ENCODE data around the gene FOXRED2. TPM values are rescaled to one million over a fixed set of nuclear protein-coding genes. Genes with fewer than 3 reads are reported as not detected.
"Not testable (repeated sequence)": the region's sequence is repeated elsewhere in the genome, so short reads cannot be mapped to it uniquely, and the experiment has no call there.

Gene FOXRED2
- total RNA-seq = 13.5 TPM
- long read RNA-seq, partial matches to known transcripts = 1 of 9 reads
- long read RNA-seq, other reads (novel, unspliced or antisense) = 6 of 9 reads

DNA sequence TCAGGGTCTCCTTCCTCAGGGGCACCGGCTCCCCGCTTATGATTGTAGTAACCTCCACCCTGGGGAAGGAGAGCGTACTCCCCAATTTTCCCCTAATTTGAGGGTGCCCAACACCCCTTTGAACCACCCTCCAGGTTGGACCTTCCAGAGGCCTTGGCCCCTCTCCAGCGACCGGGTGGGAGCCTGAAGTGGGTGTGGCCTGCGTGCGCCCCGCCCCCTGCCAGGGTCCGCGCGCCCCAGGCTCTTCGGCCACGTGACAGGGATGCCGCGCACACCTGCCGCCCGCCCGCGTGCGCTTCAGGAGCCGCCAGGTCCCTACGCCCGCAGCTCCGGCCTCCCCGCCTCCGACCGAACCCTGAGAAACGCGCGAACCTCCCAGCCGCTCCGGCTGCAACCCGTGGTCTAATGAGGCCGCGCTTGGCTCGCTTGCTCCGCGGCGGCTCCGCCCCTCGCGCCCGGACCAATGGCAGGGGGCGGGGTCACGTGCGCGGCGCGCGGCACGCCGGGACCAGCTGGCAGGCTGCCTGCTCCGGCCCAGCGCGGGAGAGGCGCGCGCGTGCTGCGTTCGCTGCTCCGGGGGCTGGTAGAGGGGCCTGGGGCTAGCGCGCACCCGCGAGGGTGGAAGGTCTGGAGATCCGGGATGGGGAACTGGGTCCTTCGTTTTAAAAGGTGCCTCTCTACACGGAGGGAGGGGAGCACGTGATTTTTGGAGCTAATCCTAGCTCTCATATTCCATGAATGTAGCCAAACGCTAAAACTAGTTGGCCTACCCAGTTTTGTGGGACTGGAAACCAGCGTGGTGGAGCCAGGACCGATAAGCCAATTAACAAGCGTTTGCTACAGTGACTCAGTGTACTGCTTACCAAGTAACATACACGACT, at the start of gene FOXRED2:
Gene FOXRED2 (minus strand): TSS at position 404 of the 881 bp plus-strand sequence. CDS start 618 bp downstream, outside the sequence.
- intact Hi-C loops (cut with micrococcal nuclease) = no loop called here

DNA sequence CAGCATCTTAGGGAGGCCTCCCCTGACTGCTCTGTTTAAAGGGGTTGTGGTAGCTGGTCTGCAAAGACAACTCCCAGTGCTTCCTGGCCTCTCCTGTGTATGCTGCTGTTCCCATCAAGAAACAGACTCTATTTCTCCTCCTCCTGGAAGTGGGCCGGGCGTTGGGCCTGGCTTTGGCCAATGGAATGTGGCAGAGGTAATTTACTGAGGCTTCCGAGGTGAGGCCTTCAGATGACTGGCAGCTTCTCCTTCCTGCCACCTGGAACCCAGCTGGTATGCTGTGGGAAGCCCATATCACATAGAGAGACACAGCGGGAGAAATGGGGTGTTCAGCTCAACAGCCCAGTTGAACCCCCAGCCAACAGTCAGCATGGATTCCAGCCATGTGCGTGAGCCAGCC, 47.3 kb upstream of the FOXRED2 start:
- DNase-seq (no peak), ATAC-seq (no peak)
- intact Hi-C loops (cut with micrococcal nuclease) = no loop called here

More for the DNA sequence above, at the start of gene FOXRED2:
- DNase-seq (peak; percentile 96), ATAC-seq (peak; percentile 85)

DNA sequence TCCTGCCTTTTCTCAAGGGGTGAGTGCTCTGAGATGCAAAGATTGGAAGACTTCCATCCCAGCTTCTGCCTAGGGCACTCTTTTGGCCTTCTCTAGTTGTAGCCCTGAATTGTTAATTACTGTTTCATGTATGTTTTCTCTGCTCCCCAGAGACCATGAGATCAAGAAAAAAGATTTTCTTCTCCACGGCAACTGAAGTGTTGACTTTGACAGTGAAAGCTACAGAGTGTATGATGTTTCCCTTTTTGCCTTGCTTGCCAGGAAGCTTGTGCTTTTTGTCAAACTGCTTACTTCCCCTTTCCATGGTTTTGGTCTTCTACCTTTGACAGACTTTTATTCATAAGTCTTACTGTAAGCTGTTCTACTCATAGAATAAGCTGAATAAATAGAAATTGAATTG, 45.4 kb upstream of the FOXRED2 start:
- ATAC-seq (no peak), DNase-seq (no peak)
- intact Hi-C loops (cut with micrococcal nuclease) = no loop called here

DNA sequence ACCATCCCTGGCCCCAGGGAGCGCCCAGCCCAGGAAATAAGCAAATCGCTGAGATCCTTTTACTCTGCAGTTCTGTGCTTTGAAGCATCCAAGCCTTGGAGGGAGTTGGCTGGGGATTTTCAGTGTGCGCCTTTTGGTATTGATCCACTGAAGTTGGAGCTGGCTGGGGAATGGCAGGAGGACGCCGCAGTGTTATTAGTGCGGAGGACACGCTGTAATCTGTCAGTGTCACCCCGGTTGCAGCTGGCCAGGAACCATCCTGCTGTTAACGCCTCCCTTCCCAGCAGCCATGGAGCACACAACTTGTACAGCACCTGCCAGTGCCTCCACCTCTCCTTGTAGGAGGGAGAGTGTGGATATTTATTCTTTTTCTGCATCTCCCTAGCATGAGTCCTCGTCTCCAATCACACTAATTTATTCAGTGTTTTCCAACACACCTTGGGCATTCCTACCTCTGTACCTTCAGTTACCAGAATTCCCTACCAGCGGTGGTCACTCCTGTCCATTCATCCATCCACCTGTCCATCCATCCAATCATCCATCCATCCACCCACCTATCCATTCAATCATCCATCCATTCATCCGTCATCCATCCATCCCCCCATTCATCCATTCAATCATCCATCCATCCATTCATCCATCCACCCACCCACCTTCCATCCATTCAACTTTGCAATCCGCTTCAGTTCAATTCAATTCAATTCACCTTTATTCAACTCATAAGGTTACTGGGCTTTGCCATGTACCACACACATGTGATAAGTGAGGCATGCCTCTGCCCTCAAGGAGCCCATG, 44.1 kb upstream of the FOXRED2 start:
- intact Hi-C loops (cut with micrococcal nuclease) = no loop called here
- DNase-seq (no peak), ATAC-seq (no peak)

DNA sequence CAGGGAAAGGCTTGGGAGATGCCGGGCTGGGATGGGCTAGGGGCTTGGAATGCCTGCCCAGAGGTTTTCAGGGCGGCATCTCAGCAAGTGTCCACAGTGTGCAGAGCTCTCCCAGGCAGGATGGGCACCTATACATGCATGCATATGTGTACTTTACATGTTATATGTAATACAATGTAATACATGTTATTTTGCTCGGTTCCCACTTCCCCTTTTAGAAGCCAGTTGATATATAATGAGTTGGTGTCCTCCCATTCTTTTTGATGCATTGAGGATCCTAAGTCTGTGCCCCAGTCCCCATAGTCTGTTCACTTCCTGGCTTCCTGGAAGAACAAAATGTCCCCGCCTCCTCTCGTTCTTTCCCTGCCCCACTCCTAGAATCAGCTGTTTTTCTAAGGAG, 42.2 kb upstream of the FOXRED2 start:
- DNase-seq (no peak), ATAC-seq (no peak)
- intact Hi-C loops (cut with micrococcal nuclease) = loop anchor here (5.0 kb wide), 1 partner anchor 308 kb away; no protein-coding TSS in a partner anchor

DNA sequence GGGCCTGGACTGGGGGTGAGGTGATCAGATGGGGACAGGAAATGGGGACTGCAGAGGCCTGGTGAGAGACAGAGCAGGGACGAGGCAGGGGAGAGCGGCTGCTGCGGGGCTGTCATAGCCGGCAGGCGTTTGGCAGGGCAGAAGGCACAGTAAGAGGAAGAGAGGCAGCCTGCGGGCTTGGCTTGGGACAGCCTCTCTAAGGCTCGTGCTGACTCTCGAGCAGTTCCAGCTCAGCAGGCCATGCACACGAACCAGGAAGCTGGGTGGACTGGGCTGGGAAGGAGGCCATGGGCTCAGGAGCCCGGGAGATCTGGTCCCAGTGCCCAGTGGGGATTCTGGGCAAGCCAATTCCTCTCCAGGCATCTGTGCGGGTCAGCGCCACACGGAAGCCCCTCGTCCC, 41.8 kb upstream of the FOXRED2 start:
- DNase-seq (peak; percentile 53), ATAC-seq (peak; percentile 38)
- intact Hi-C loops (cut with micrococcal nuclease) = loop anchor here (5.0 kb wide), 1 partner anchor 309 kb away; no protein-coding TSS in a partner anchor

DNA sequence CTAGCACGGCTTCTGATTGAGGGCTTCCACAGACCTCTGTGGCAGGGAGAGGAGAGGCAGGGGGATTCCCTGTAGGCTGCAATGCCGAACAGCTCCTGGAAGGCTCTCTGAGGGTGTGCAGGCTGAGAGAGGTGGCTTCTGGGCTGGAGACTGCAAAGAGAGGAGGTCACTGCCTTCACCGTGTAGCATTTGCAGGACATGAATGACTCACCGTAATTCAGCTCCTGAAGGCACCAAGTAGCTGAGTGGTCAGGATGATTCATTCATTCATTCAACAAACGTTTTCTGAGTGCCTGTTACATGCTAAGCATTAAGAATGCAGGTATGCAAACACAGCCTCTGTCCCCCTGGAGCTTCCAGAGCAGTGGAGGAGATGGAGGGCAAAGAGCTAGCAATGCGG, 40.1 kb upstream of the FOXRED2 start:
- ATAC-seq = no peak

DNA sequence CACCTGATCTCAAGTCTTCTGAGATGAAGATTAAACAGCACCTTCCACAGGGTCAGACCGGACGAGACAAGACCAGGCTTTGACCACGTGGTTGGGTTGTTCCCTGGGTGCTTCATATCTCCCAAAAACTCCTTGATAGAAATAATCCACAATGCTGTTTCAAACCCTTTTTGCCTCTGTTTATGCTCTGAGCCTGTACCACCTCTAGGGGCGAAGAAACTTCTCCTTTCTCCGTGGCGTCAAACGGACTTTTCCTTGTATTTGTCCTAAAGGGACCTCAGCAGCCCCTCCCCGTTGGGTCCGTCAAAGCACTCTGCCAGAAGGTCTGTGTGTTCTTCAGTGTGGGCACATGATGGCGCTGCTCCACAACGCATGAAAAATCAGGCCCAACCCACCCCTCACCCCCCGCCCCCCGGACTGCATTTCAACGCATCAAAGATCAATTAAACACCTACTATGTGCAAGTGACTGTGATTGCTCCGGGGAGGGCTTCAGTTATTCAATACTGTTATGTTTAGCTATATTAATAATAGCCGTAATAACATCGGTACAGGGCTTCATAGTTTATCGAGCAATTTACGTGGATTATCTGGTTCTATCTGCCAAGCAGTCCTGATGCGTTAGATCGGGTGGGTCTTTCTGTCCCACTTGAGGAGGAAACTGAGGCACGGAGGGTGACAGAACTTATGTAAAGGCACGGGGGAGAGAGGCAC, 39.4 kb upstream of the FOXRED2 start:
- intact Hi-C loops (cut with micrococcal nuclease) = loop anchor here (5.0 kb wide), 1 partner anchor 311 kb away; no protein-coding TSS in a partner anchor
- peak; percentile 79 for ATAC-seq
- DNase-seq = peak; percentile 37

More for the DNA sequence above, 40.1 kb upstream of the FOXRED2 start:
- DNase-seq = no peak
- intact Hi-C loops (cut with micrococcal nuclease) = loop anchor here (5.0 kb wide), 1 partner anchor 310 kb away; no protein-coding TSS in a partner anchor

DNA sequence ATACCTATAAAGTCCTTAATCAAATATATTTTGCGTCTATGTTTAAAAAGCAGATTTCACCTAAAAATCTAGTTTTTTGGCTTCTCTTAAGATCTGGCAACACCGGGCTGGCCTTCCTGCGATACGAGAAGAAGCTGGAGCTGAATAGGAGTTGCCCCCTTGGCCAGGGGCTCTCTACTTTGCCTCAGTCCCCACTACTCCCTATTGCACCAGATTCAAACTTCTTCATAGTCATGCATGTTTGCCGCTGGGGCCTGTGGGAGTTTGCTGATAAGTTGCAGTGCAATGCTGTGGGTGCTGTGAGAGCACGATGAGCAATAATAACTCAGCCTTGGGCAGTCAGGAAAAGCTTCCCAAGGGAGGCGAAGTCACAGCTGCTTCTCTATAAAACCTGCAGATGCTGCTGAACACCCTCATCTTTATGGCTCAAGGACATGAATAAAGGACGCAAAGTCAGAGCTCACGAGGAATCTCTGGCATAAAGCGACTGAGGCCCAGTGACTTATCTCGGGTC, 37.3 kb upstream of the FOXRED2 start:
- DNase-seq = no peak
- intact Hi-C loops (cut with micrococcal nuclease) = no loop called here
- no peak for ATAC-seq

DNA sequence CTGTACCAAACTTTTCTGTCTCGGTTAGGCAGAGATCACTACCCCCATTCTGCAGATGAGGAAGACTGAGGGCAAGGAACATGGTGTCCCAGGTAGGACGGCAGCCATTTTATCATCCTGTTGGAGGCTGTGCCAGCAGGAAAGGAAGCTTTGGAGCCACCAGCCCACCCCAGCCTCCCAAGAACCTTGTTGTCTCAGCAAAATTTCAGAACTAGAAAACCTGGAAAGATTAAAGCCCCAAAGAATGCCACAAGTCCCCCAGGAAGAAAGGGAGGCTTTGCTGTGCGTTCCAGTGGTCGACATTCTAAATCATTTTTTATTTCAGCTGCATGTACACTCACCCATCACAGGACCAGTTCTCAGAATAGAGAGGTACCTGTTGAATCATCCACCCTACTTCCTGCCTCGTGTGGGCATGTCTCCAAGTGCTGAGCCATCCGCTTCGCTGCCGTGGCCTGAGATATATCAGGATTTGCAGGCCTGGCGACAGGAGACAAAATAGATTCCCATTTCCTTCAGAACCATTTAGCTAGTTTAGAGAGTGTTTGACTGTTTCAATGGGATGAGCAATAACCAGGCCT, 35.1 kb upstream of the FOXRED2 start:
- DNase-seq (no peak), ATAC-seq (no peak)
- intact Hi-C loops (cut with micrococcal nuclease) = no loop called here

DNA sequence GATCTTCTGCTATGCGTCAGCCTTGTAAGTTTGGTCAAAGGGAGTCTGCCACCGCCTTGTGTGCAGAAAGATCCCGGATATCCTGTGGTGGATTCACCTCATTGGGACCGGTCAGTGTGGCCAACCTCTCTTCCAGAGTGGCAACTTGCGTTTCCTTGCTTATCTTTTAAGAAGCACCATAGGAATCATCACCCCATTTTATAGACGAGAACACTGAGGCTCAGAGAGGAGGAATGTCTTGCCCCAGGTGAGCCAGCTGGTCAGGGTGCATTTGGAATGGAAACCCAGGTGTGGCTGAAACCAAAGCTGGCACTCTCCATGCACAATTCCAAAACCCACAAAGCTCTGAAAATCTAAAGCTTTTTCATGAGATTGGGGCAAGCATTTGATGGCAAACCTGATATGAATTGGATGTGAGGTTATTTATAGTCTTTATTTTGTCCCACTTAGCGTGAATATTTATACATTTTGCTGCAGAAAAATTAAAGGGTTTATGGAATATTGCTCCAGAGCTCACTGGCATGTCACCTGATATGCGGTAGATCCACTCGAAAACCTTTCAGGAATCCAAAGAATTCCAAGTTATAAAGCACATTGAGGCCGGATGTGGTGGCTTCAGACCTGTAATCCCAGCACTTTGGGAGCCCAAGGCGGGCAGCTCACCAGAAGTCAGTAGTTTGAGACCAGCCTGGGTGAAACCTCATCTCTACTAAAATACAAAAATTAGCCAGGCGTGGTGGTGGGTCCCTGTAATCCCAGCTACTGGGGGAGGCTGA, 34.2 kb upstream of the FOXRED2 start:
- intact Hi-C loops (cut with micrococcal nuclease) = no loop called here

DNA sequence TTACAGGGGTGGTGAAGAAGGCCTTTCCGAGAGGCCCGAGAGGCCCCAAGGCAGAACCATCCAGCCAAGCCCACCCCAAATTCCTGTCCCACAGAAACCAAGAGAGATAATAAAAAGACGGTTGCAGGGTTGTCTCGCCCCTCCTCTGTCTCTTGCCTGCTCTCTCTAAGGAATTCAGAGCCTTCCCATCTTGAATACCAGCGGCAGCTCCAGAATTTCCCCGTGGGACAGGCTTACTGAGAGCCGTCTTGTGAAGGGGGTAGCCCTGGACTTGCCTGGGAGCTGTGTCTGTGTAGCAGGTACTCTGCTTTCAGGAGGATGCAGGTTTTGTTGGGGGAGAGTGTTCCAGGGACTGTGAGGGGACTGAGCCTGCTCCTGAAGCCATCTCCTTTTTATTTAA, 31.7 kb upstream of the FOXRED2 start:
- intact Hi-C loops (cut with micrococcal nuclease) = no loop called here
- no peak for ATAC-seq
- no peak for DNase-seq

More for the DNA sequence above, 34.2 kb upstream of the FOXRED2 start:
- ATAC-seq (no peak), DNase-seq (no peak)

DNA sequence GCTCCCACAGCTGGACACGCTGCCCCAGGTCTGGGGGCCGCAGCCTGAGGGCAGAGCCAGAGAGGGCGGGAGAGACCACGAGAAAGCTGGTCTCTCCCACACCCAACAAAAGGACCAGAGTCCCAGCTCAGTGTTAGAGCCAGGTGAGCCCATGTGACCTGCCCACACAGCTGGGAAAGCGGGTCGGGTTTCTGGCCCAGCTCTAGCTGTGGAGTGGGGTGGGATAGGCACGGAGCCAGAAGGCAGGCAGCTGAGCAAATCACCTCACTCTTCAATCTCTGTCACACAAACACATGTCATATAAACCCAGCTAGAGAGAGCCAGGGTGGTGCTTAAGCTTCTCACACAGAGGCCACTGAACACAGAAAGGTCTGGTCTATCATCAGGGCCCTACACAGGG, 29.9 kb upstream of the FOXRED2 start:
- DNase-seq (no peak), ATAC-seq (no peak)
- intact Hi-C loops (cut with micrococcal nuclease) = no loop called here

DNA sequence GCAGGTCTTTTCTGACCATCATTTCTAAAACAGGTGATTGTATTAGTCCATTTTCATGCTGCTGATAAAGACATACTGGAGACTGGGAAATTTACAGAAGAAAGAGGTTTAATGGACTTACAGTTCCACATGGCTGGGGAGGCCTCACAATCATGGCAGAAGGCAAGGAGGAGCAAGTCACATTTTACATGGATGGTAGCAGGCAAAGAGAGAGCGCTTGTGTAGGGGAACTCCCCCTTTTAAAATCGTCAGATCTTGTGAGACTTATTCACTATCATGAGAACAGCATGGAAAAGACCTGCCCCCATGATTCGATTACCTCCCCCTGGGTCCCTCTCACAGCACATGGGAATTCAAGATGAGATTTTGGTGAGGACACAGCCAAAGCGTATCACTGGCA, 26.5 kb upstream of the FOXRED2 start:
- intact Hi-C loops (cut with micrococcal nuclease); ATAC-seq; DNase-seq: not testable (repeated sequence)

DNA sequence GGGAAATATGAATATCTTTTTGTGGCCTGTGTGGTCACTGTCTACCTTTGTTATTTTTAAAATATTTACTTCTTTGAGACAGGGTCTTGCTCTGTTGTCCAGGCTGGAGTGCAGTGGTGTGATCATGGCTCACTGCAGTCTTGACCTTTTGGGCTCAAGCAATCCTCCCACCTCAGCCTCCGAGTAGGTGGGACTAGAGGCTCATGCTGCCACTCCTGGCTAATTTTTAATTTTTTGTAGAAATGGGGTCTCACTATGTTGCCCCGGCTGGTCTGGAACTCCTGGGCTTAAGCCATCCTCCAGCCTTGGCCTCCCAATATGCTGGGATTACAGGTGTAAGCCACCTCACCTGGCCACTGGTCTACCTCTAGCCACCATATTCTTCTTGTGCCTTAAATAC, 25.6 kb upstream of the FOXRED2 start:
- intact Hi-C loops (cut with micrococcal nuclease) = no loop called here
- ATAC-seq (no peak), DNase-seq (no peak)

DNA sequence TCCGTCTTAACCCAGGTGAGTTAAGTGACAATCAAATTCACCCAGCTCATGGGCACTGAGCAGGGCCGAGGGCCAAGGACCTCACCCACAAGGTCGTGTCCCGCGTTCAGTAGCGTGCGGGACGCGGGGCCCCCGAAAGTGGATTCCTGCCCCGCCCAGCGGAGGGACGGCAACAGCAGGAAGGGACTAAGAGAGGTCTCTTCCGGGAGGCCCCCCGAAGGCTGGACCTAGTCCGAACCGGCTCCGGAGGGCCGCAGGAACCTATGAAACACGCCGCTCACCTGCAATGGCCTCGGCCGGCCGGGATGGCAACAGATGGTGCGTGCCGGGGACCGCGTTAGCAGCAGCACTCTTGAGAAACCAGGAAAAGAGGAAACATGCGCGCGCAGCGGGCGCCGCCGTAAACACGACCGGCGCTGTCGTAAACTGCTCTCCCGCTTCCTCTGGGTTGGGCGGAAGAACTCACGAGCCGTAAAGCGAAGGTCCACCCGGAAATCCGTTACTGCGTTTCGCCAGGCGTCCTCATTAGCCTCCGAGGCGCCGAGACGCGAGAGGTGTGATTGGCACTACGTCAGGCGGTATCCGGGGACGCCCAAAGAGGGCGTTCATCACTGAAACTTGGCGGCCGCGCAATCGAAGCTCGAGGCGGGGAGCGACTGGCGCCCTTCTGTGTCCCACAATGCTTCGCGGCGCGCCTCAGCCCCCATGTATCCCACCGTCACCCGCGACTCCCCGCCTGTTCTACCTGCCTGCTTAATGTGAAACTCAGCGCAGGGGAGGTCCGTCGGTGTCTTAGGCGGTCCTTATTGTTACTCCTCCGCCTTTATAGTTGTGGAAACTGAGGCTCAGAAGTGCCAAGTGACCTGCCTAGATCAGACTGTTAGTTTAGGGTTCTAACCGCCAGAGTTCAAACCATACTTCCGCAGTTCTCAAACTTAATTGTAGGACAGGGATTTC, 22.2 kb upstream of the FOXRED2 start, which contains the start of gene EIF3D:
Gene EIF3D (minus strand): TSS at position 372 of the 957 bp plus-strand sequence. CDS start 3,045 bp downstream, outside the sequence.
- DNase-seq (peak; percentile 98), ATAC-seq (peak; percentile 93)
- intact Hi-C loops (cut with micrococcal nuclease) = no loop called here

DNA sequence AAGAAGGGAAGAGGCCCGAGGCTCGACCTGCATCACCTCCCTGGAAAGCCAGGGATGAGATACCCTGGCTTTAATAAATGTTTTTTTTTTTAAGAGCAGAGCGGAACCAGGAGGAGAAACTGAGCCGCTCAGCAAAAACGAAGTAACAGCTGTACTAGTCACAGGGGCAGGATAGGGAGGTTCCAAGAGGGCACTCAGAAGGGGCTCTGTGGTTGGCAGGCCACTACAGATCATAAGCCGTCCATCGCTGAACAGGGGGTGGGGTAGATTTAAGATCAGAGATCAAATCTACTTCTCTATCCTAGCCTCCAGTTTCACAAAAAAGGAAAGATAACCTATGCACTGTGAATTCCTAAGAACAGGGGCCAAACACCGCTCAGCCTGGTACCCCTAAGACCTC, 21.5 kb upstream of the FOXRED2 start:
- DNase-seq = no peak
- intact Hi-C loops (cut with micrococcal nuclease) = no loop called here
- peak; percentile 5 for ATAC-seq
